IPS DF 4.7 (cell line): ENCODE data around the gene HMOX1.
A peak's percentile ranks its signal among the peaks of the same experiment; 100 is the strongest.
"Not testable (repeated sequence)": the region's sequence is repeated elsewhere in the genome, so short reads cannot be mapped to it uniquely, and the experiment has no call there.

Experiments used
- DNase-seq: peaks from one replicate; pipeline ENCODE4 v3.0.0-alpha.2; 2013; ENCODE audit warnings: low spot score; ENCODE audit errors: extremely low read depth

HMOX1 gene

DNA sequence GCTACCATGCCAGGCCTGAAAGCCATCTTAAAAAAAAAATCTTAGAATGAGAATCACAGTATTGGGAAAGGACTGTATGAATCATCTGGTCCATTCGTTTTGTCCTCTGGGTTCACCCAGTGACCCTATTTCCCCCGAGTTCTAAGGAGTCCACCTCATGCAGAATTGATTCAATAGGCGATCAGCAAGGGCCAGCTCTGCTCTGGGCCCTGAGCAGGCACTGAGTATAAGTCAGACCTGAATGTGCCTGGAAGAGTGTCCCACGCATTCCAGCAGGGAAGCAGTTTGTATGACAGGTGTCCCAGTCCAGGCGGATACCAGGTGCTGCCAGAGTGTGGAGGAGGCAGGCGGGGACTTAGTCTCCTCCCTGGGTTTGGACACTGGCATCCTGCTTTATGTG lies 883 bp upstream of the HMOX1 start:
- DNase-seq, result no peak

DNA sequence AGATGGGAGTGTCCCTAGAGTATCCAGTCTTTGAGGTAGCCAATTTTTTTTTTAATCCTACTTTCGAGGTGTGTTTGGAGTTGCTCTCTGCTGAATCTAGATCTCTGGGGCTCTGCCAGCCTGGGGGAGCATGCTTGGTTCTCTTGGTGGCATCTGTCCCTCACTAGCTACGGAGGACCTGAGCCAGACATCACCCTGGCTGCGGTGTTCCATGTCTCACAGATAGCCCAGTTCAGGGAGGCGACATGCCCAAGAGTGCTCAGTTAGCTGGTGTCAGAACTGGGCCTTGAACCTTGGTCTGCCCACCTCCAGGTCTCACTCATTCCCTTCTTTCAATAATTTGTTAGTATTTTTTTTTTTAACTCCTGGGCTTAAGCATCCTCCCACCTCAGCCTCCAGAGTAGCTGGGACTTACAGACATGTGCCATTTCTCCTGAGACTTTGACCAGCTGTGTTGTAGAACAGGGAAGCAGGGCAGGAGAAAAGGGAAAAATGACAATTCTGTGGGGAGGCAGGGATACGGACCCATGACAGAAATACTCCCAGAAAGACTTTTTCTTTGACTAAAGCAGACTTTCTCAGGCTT lies 621 bp downstream of the HMOX1 start:
- no peak for DNase-seq

DNA sequence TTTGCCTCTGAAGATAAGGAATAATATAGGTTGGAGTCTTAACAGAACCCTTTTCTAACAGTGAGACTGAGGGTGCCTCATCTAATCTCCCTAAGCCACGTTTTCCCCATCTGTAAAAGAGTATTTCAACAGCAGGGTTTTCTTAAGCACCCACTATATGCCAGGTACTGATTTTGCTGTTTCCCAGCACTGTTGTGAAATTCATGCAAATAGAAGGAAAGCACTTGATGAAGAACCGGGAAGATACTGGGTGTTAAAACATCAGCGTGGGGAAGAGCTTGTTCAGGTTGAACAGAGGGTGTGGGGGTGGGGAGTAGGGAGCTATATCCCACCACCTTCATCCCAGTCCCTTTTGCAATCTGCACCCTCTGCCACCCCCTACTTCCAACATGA lies 2.8 kb downstream of the HMOX1 start:
- DNase-seq, result no peak

DNA sequence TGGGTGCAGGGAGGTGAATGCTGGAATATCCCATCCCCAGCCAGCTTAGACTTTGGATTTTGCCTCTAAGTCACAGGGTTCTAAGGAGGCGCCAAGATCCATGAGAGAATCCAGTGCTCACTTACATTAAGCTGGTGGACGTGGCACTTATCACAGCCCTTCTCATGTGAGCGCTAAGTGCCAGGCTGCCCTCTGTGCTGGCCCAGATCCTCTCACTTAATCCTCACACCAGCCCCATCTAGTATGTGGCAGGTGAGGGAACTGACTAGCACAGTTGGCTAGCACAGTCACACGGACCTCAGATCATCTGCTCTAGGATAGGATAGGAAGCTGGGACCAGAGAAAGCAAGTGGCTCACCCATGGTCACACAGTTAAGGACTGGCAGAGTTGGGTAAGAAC lies 3.6 kb downstream of the HMOX1 start:
- DNase-seq, result no peak

DNA sequence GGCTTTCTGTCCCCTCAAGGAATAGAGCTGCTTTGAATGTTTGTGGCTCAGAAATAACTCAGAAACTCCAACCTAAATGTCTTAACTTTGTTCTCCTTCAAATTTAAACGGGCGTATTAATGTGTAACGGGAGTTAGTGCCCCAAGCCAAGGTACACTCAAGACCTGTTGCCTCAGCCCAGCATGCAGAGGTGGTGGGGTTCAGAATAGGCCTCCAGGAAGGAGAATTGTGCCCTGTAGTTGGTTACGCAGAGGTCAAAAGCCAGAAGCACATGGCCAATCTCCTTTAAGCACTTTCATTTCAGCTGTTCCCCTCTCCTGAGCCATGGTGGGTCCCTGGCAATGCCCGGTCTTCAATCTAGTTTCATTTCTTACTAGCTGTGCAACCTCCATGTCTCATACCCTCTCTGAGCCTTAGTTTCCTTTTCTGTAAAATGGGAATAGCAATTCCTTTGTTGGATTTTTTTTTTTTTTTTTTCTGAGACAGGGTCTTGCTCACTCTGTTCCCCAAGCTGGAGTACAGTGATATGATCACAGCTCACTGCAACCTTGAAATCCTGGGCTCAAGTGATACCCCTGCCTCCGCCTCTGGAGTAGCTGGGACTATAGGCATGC lies 4.2 kb downstream of the HMOX1 start:
- DNase-seq, result no peak

DNA sequence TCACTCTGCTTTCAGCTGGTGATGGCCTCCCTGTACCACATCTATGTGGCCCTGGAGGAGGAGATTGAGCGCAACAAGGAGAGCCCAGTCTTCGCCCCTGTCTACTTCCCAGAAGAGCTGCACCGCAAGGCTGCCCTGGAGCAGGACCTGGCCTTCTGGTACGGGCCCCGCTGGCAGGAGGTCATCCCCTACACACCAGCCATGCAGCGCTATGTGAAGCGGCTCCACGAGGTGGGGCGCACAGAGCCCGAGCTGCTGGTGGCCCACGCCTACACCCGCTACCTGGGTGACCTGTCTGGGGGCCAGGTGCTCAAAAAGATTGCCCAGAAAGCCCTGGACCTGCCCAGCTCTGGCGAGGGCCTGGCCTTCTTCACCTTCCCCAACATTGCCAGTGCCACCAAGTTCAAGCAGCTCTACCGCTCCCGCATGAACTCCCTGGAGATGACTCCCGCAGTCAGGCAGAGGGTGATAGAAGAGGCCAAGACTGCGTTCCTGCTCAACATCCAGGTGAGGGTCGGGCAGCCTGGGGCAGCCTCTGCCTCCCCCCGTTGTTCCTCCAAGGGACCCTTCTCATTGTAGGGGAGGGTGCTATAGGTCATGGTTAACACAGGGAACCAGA lies 5.9 kb downstream of the HMOX1 start:
- no peak for DNase-seq

DNA sequence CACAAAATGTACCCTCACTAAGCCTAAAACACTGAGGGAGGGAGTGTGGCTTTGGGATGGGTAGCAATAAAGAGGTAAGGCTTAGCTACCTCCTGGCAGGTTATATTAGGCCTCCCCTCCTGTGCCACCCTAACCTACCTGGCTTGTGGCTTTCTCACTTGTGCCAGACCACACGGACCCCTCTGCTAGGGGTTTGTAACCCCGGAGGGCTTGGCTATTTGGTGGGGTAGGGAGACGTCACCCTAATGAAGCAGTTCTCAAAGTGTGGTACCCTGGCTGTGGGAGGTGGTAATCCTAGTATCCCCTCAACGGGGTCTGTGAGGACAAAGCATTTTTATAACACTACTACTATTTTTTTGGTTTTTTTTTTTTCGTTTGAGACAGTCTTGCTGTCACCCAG lies 10.0 kb downstream of the HMOX1 start:
- no peak for DNase-seq

DNA sequence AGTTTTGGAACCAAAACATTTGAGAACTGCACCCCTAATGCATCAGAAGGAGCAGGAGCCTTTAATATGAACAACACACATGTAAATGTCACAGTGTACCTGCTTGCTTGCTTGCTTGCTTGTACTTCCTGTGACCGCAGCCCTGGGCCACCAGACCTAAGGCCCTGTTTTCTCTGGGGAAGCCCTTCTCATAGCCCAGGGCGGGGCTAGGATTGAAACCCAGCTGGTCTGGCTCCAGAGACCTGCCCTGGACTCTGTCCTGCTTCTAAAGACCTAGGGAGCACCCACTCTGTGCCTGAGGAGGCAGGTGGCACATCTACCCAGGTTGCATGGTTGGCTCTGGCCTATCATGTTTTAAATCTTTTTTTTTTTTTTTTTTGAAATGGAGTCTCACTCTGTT lies 11.5 kb downstream of the HMOX1 start:
- DNase-seq, result no peak

DNA sequence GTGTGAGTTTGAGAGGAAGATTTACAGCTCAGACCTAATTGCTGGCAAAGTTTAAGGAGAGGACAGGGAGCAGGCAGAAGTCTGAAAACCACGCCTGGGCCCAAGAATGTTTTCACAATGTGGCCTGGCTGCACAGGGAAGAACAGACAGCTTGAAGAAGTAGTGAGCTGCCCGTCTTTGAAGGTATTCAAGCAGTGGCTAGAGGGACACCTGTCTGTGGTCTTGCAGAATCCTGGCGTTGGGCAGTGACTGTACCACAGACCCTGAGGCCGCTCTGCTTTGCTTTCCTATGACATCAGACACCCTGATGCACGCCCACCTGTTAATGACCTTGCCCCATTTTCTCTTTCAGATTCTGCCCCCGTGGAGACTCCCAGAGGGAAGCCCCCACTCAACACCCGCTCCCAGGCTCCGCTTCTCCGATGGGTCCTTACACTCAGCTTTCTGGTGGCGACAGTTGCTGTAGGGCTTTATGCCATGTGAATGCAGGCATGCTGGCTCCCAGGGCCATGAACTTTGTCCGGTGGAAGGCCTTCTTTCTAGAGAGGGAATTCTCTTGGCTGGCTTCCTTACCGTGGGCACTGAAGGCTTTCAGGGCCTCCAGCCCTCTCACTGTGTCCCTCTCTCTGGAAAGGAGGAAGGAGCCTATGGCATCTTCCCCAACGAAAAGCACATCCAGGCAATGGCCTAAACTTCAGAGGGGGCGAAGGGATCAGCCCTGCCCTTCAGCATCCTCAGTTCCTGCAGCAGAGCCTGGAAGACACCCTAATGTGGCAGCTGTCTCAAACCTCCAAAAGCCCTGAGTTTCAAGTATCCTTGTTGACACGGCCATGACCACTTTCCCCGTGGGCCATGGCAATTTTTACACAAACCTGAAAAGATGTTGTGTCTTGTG lies 12.5 kb downstream of the HMOX1 start:
- DNase-seq, result no peak

DNA sequence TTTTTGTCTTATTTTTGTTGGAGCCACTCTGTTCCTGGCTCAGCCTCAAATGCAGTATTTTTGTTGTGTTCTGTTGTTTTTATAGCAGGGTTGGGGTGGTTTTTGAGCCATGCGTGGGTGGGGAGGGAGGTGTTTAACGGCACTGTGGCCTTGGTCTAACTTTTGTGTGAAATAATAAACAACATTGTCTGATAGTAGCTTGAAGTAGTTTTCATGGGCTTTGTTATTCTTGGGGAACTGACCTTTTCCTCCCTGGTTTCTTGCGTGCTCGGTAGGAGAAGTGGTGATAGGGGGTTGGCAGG lies 13.1 kb downstream of the HMOX1 start:
- no peak for DNase-seq

DNA sequence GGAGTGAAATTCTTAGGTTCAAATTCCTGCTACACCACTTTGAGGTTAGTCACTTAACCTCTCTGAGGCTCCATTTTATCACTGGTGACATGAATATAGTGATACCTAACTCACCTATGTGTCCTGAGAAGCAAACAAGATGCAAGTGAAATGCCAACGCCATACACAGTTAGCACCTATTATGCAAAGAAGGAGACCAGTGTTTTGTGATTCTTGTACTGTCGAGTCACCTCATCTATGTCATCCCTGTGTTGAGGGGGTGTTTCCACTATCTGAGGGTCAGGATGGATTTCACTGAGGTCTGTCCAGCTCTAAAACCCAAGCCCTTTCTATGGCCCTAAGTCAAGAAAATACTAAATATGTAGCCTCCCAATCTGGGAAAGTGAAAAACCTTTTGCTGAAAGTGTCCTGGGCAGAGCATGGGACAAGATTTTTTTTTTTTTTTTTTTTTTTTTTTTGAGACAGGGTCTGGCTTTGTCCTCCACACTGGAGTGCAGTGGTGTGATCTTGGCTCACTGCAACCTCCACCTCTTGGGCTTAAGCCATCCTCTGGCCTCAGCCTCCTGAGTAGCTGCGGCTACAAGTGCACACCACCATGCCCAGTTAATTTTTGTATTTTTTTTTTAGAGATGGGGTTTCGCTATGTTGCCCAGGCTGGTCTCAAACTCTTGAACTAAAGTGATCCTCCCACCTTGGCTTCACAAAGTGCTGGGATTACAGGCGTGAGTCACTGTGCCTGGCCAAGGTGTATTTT lies 14.1 kb downstream of the HMOX1 start:
- DNase-seq, result no peak

DNA sequence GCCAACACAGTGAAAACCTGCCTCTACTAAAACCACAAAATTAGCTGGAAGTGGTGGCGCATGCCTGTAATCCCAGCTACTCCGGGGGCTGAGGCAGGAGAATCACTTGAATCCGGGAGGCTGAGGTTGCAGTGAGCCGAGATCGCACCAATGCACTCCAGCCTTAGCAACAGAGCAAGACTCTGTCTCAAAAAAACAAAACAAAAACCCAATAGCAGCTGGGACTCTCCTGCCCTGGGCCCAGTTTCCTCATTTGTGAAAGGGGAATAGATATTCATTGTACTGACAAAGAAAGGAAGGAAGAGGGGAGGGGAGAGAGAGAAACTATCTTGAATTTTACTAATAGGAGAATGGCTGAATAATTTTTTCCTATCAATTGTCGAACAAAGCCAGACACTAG lies 15.7 kb downstream of the HMOX1 start:
- not testable (repeated sequence) for DNase-seq

DNA sequence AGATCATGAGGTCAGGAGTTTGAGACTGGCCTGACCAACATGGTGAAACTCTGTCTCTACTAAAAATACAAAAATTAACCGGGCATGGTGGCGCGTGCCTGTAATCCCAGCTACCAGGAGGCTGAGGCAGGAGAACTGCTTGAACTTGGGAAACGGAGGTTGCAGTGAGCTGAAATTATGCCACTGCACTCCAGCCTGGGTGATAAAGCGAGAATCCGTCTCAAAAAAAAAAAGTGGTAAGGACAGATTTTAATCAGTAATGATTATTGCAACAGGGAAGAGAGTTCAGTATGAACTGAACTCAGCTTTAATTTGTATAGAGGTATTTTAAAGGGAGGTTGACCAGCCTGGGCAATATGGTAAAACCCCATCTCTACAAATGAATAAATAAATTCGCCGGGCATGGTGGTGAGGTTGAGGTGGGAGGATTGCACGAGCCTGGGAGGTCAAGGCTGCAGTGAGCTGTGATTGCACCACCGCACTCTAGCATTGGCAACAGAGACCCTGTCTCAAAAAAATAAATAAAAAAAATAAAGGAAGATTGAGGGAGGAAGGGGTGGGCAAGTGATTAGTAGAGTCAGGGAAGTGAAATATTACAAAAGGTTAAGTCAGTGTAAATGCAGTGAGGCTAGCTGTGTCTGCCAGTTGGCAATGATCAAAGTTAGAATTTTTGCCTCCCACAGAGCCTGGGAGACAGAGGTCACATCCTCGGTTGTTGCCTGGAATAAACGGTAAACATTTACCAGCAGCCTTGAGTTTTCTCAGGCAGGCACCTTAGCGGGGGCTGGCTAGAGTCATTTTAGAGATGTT lies 16.4 kb downstream of the HMOX1 start:
- no peak for DNase-seq

DNA sequence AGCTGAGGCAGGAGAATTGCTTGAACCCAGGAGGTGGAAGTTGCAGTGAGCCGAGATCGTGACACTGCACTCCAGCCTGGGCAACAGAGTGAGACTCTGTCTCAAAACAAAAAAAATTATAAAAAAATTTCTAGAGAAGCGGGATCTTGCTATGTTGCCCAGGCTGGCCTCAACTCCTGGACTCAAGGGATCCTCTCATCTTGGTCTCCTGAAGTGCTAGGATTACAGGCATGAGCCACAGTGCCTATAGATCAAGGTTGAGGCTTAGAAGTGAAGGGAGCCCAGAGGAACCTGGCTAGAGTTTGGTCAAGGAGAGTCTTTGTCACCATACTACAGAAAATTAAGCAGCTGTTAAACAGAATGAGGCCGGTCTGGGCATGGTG lies 17.7 kb downstream of the HMOX1 start:
- no peak for DNase-seq

DNA sequence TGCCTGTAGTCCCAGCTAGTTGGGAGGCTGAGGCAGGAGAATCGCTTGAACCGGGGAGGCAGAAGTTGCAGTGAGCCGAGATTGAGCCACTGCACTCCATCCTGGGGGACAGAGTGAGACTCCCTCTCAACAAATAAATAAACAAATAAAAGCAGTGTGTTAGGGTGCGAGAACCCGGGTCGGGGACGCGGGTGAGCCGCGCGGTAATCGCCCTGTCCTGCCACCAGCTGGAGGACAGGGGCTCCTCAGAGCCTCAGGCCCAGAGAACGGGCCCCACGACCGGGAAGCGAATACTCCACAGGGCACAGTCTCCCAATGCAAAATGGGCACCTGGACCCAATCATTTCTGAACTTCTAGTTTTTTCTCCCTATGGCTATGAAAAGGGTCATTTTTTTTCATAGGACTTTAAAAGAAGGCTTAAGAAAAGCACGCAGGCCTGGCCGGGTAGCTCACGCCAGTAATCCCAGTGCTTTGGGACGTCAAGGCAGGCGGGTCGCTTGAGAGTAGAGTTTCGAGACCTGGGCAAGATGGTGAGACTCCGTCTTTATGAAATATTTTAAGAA lies 18.3 kb downstream of the HMOX1 start:
- DNase-seq, result no peak

DNA sequence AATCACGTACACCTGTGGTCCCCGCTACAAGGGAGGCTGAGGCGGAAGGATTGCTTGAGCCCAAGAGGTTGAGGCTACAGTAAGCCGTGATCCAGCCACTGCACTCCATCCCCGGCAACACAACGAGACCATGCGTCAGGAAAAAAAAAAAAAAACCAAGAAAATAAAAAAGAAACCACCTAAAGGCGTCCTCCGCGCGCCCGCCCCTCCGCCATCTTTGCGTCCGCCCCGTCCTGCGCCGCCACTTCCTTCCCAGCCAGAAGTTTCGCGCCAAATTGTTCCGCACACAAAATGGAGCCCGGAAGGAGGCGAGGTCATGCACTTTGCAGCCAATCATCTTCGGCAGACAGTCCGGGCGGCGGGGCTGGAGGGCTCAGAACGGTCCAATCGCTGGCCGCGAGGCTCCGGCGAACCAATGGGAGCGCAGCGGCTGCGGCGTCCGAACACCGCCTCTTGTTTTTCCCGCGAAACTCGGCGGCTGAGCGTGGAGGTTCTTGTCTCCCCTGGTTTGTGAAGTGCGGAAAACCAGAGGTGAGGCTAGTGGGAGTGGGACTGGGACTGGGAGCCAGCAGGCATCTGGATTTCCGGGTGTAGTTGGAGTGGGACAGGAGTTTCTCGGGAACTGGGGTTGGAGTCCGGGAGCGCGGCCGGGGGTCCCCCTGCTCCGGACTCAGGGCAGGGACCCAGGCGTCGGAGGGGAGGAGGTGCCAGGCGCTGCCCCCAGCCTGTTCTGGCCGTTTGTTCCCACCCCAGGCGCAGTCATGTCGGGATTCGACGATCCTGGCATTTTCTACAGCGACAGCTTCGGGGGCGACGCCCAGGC lies 19.0 kb downstream of the HMOX1 start, which contains the start of gene MCM5:
Gene MCM5 (plus strand): TSS at position 463 of the 823 bp plus-strand sequence. CDS start 299 bp downstream, at position 762.
- DNase-seq, result peak; percentile 95

DNA sequence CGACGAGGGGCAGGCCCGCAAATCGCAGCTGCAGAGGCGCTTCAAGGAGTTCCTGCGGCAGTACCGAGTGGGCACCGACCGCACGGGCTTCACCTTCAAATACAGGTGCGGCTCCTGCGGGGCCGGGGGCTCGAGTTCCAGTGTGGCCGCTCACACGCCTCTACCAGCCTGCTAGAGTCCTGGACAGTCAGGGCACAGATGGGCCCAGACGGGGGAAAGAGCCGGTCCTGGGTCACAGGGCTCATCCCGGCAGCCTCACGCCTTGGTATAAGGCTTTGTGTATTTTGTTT lies 19.6 kb downstream of the HMOX1 start:
- no peak for DNase-seq

DNA sequence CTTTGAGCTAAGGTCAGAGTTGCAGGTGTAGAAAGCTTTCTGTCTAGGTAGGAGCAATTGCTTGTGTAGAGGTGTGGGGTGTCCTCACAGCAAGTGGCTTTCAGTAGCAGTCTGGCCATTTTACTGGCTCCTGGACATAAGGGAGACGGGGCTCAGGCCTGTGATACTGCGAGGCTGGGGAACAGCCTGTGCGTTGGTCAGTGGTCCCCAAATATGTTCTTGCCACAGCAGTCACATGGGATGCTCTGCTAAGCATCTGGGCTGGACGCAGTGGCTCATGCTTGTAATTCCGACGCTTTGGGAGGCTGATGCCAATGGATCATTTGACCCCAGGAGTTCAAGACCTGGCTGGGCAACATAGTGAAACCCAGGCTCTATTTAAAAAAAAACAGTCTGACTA lies 21.0 kb downstream of the HMOX1 start:
- DNase-seq, result no peak

DNA sequence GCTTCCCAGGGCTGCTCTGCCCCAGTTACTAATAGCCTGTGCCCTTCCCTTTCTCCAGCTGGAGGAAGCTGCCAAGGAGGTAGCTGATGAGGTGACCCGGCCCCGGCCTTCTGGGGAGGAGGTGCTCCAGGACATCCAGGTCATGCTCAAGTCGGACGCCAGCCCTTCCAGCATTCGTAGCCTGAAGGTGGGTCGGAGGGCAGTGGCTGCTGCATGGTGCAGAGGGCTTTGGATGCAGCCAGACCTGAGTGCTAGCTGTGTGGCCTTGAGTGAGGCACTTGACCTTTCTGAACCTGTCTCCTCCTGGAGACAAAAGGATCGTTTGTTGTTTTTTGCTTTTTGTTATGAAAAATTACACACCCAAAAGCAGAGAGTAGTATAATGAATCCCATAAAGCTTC lies 22.5 kb downstream of the HMOX1 start:
- DNase-seq, result no peak

DNA sequence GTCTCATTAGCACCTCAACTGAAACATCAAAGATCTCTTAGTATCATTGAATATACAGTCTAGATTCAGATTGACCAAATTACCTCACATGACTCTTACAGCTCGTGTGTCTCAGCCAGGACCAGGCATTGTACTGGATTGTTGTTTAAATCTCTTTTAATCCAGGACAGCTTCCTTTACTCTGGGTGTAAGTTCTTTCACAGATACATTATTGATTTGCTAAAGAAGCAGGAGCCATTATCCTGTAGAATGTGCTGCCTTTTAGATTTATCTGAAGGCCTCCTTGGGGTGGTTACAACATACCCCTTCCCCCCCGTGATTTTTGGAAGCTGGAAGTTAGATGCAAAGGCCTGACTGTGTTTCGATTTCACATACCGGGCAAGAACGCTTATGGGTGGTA lies 23.3 kb downstream of the HMOX1 start:
- DNase-seq, result no peak
